Measurements from ENCODE around the gene RPA3. TPM values are rescaled to one million over a fixed set of nuclear protein-coding genes. Genes with fewer than 3 reads are reported as not detected.

RPA3 gene
- total RNA-seq, 2 experiments from 2014 or later: 32.9 to 36.5 TPM

GRCh38 chr7:7673240-7673550, 45.2 kb downstream of the RPA3 start:
- H3K4me3 ChIP-seq (ENCODE audit: low read length): no peak overlapping the region
- intact Hi-C loops (cut with DNase I, micrococcal nuclease): no loop called here
- POLR2A ChIA-PET: no interaction called here
- ATAC-seq (ENCODE audit: poor library complexity) (peak; percentile 37), DNase-seq (peak in 1 of 14 experiments; percentile 32)
- H3K36me3 Mint-ChIP-seq (ENCODE audit: low read depth): peaks cover 54% of the 10 kb centered on the region
- peak overlapping the region; percentile 72 for H3K4me3 Mint-ChIP-seq
- H3K27ac Mint-ChIP-seq: peak overlapping the region; percentile 85
- H3K27ac ChIP-seq (ENCODE audit: low read depth in 1 of 2, low read length in 2 of 2): no peak overlapping the region
- H3K36me3 ChIP-seq (ENCODE audit: insufficient read depth, low read length): peaks cover 17% of the 10 kb centered on the region
- no peaks in the 10 kb centered on the region for H3K4me1 ChIP-seq (ENCODE audit: insufficient read depth, low read length)
- H3K9me3 Mint-ChIP-seq: peaks cover 3% of the 10 kb centered on the region
- H3K27me3 ChIP-seq (ENCODE audit: control insufficient read depth in 1 of 2, insufficient read depth in 2 of 2, low read length in 2 of 2): no peaks in the 10 kb centered on the region
- no peak for TF ChIP-seq CTCF (IDR thresholded peaks at IDR 0.05)
- H3K4me1 Mint-ChIP-seq (ENCODE audit: low read depth): peaks cover 61% of the 10 kb centered on the region
- H3K27me3 Mint-ChIP-seq: no peaks in the 10 kb centered on the region
- peaks cover 3 to 7% of the 10 kb centered on the region in 2 experiments for H3K9me3 ChIP-seq (ENCODE audit: control insufficient read depth in 1 of 2, insufficient read depth in 1 of 2, low read length in 2 of 2)
- CTCF ChIA-PET: no interaction called here

GRCh38 chr7:7672545-7673239, 45.7 kb downstream of the RPA3 start:
- DNase-seq: peak in 1 of 14 experiments; percentile 22
- Histone ChIP-seq H3K4me3 (ENCODE audit: low read length) (no peak overlapping the region), H3K4me1 (ENCODE audit: insufficient read depth, low read length) (no peaks in the 10 kb centered on the region), H3K36me3 (ENCODE audit: insufficient read depth, low read length) (peaks cover 17% of the 10 kb centered on the region), H3K9me3 (ENCODE audit: control insufficient read depth in 1 of 2, insufficient read depth in 1 of 2, low read length in 2 of 2) (peaks cover 0 to 4% of the 10 kb centered on the region in 2 experiments), H3K27ac (ENCODE audit: low read depth in 1 of 2, low read length in 2 of 2) (no peak overlapping the region), H3K27me3 (ENCODE audit: control insufficient read depth in 1 of 2, insufficient read depth in 2 of 2, low read length in 2 of 2) (no peaks in the 10 kb centered on the region)
- Mint-ChIP-seq H3K9me3 (no peaks in the 10 kb centered on the region), H3K36me3 (ENCODE audit: low read depth) (peaks cover 49% of the 10 kb centered on the region), H3K4me3 (peak overlapping the region; percentile 72), H3K27ac (peak overlapping the region; percentile 85), H3K27me3 (no peaks in the 10 kb centered on the region), H3K4me1 (ENCODE audit: low read depth) (peaks cover 61% of the 10 kb centered on the region)
- ATAC-seq (ENCODE audit: poor library complexity): peak; percentile 39
- POLR2A ChIA-PET: no interaction called here
- CTCF ChIA-PET: no interaction called here
- intact Hi-C loops (cut with DNase I, micrococcal nuclease): no loop called here
- no peak for TF ChIP-seq CTCF (IDR thresholded peaks at IDR 0.05)

GRCh38 chr7:7671361-7671760, 47.0 kb downstream of the RPA3 start:
- Histone ChIP-seq H3K27ac (ENCODE audit: low read depth in 1 of 2, low read length in 2 of 2) (no peak overlapping the region), H3K36me3 (ENCODE audit: insufficient read depth, low read length) (peaks cover 17% of the 10 kb centered on the region), H3K4me3 (ENCODE audit: low read length) (no peak overlapping the region), H3K9me3 (ENCODE audit: control insufficient read depth in 1 of 2, insufficient read depth in 1 of 2, low read length in 2 of 2) (no peaks in the 10 kb centered on the region), H3K4me1 (ENCODE audit: insufficient read depth, low read length) (no peaks in the 10 kb centered on the region), H3K27me3 (ENCODE audit: control insufficient read depth in 1 of 2, insufficient read depth in 2 of 2, low read length in 2 of 2) (no peaks in the 10 kb centered on the region)
- ChIA-PET POLR2A (interaction anchor here (0.7 to 1.4 kb wide), 2 partner anchors 10 to 505 kb away, joined by 3 read pairs; no protein-coding TSS in a partner anchor), CTCF (no interaction called here)
- Mint-ChIP-seq H3K27me3 (no peaks in the 10 kb centered on the region), H3K4me1 (ENCODE audit: low read depth) (peaks cover 61% of the 10 kb centered on the region), H3K4me3 (peak overlapping the region; percentile 6), H3K36me3 (ENCODE audit: low read depth) (peaks cover 41% of the 10 kb centered on the region), H3K9me3 (no peaks in the 10 kb centered on the region), H3K27ac (peak overlapping the region; percentile 85)
- intact Hi-C loops (cut with DNase I, micrococcal nuclease): no loop called here
- no peak for TF ChIP-seq CTCF (IDR thresholded peaks at IDR 0.05)
- no peak for DNase-seq
- ATAC-seq (ENCODE audit: poor library complexity): no peak

Data from CD4-positive, alpha-beta T cell (primary cell).